ENCODE data around the gene RAB22A.

The RAB22A gene, protein sequence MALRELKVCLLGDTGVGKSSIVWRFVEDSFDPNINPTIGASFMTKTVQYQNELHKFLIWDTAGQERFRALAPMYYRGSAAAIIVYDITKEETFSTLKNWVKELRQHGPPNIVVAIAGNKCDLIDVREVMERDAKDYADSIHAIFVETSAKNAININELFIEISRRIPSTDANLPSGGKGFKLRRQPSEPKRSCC

DNA sequence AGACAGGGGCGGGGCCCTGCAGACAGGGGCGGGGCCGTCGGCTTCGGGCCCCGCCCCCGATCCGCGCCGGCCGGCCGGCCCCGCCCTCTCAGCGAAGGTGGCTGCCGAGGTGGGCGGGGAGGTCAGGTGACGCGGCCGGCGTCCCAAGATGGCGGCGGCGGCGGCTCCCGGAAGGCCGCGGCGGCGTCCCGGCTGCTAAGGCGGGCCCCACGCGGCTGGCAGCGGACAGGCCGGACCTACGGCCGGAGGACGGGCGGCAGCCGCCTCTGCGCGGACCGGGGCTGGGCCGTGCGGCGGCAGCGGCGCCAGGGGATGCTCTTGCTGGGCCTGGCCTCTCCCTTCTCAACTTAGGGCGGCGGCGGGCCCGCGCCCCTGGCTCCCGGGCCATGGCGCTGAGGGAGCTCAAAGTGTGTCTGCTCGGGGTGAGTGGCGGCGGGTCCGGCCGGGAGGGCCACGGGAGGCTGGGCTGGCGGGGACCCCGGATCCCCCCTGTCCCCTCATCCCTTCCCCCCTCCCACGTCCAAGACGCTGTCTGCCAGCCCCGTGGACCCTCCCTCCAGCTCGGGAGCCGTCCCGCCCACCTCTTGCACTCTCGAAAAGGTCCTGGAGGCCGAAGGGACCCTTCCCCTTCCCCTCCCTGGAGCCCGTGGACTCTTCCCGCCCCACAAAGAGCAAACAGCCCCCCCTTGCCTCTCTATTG is at the start of gene RAB22A:
TSS of gene RAB22A (plus strand) at position 125 of the 700 bp plus-strand sequence. CDS start at position 387, 262 bp downstream.
- peak within 1 kb of the TSS; percentile 90 for H3K4me3 ChIP-seq (ENCODE audit: low read length)
- TF ChIP-seq CTCF (conservative IDR thresholded peaks at IDR 0.05; ENCODE audit: low read length) = no peak
- peak; percentile 80 for DNase-seq (ENCODE audit: low read depth)

DNA sequence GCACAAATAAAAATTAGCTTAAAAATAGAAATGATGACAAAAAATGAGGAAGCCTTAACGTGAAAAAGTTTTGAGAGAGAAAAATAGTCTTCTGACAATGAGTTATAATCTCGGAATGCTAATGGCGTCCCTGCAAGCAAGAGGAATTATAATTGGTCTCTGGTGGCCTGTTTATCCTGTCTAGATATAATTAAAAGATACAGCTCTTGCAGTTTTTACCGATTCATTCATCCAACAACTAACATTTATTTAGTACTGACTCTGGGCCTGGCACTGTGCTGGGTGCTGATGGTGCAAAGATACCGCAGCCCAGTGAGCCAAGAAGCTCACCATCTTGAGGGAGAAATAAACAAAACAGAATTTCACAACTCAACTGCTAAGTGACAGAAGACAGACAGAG is 49.5 kb upstream of the RAB22A start:
- TF ChIP-seq CTCF (conservative IDR thresholded peaks at IDR 0.05; ENCODE audit: low read length) = no peak
- no peak overlapping the region for H3K4me3 ChIP-seq (ENCODE audit: low read length)
- DNase-seq (ENCODE audit: low read depth) = peak; percentile 72

GRCh38 chr20:58261660-58262059 is 47.9 kb upstream of the RAB22A start:
- DNase-seq (ENCODE audit: low read depth) = no peak
- H3K4me3 ChIP-seq (ENCODE audit: low read length) = no peak overlapping the region
- no peak for TF ChIP-seq CTCF (conservative IDR thresholded peaks at IDR 0.05; ENCODE audit: low read length)

GRCh38 chr20:58264271-58264670 is 45.2 kb upstream of the RAB22A start:
- no peak for TF ChIP-seq CTCF (conservative IDR thresholded peaks at IDR 0.05; ENCODE audit: low read length)

GRCh38 chr20:58267389-58268215 is 41.9 kb upstream of the RAB22A start:
- DNase-seq (ENCODE audit: low read depth) = no peak
- TF ChIP-seq CTCF (conservative IDR thresholded peaks at IDR 0.05; ENCODE audit: low read length) = no peak
- no peak overlapping the region for H3K4me3 ChIP-seq (ENCODE audit: low read length)

More at GRCh38 chr20:58264271-58264670, 45.2 kb upstream of the RAB22A start:
- no peak for DNase-seq (ENCODE audit: low read depth)
- no peak overlapping the region for H3K4me3 ChIP-seq (ENCODE audit: low read length)

- DNase-seq (ENCODE audit: low read depth) = no peak
- H3K4me3 ChIP-seq (ENCODE audit: low read length) = no peak overlapping the region
- TF ChIP-seq CTCF (conservative IDR thresholded peaks at IDR 0.05; ENCODE audit: low read length) = no peak
Measured at GRCh38 chr20:58268421-58268821, 41.1 kb upstream of the RAB22A start.
